ENCODE data around the gene SYNCRIP. TPM values are rescaled to one million over a fixed set of nuclear protein-coding genes. Genes with fewer than 3 reads are reported as not detected.

The SYNCRIP gene
- total and polyA plus RNA-seq, 2 of the 4 experiments (the other 2 are of a cell fraction), result 50.1 to 59.3 TPM

GRCh38 chr6:85594197-85594930 is 48.3 kb downstream of the SYNCRIP start:
- dilution Hi-C loops (cut with HindIII; ENCODE audit: low sequenced_read_pairs, unreplicated experiment), result no loop called here
- no peaks in the 10 kb centered on the region for H3K9me1 ChIP-seq (ENCODE audit: insufficient read depth, low read length)
- H2AFZ ChIP-seq (replicated peaks; ENCODE audit: low read length, poor library complexity), result peak overlapping the region; percentile 98
- H3K36me3 ChIP-seq (ENCODE audit: control insufficient read depth, insufficient read depth, low read length), result no peaks in the 10 kb centered on the region
- H3K23ac ChIP-seq (ENCODE audit: low read depth, low read length), result peak overlapping the region; percentile 69; the same call in 1 of the 2 replicates
- intact Hi-C loops (cut with micrococcal nuclease), result loop anchor here (5.0 kb wide), 2 partner anchors 83 to 232 kb away; no protein-coding TSS in a partner anchor
- CTCF ChIA-PET, result no interaction called here
- peak overlapping the region; percentile 40 to 80; a peak in 3 of 4 replicates for H4K8ac ChIP-seq (ENCODE audit: low read depth in 2 of 2, low read length in 2 of 2)
- peaks cover 5% of the 10 kb centered on the region; the same call in 1 of the 2 replicates for H4K20me1 ChIP-seq (ENCODE audit: insufficient read depth, low read length)
- peak overlapping the region; percentile 81 for H3K9ac ChIP-seq (ENCODE audit: low read depth, low read length)
- H3K18ac ChIP-seq (ENCODE audit: low read depth, low read length), result no peak overlapping the region; the same call in 1 of the 2 replicates
- H2AK5ac ChIP-seq (ENCODE audit: low read depth, low read length), result no peak overlapping the region
- peak overlapping the region; percentile 24; the same call in 1 of the 3 replicates for H2BK15ac ChIP-seq (ENCODE audit: low read depth, low read length)
- peak overlapping the region; percentile 89 for H3K4me2 ChIP-seq (ENCODE audit: low read depth, low read length)
- peak overlapping the region; percentile 65; the same call in 1 of the 2 replicates for H4K91ac ChIP-seq (ENCODE audit: insufficient read depth, low read depth, low read length)
- ATAC-seq (ENCODE audit: low read depth) (peak; percentile 18), DNase-seq (peak; percentile 30)
- H3K14ac ChIP-seq (replicated peaks; ENCODE audit: low read depth, low read length), result peak overlapping the region; percentile 70
- no TSS peak for BruUV-seq (replicated peaks)
- peaks cover 2% of the 10 kb centered on the region; the same call in 1 of the 2 replicates for H3K4me1 ChIP-seq (ENCODE audit: control insufficient read depth, insufficient read depth, low read length)
- H3K4me3 ChIP-seq (ENCODE audit: insufficient read depth, low read depth, low read length), result peak overlapping the region; percentile 84
- no peaks in the 10 kb centered on the region for H3K27me3 ChIP-seq (ENCODE audit: control insufficient read depth, insufficient read depth, low read length)
- peak overlapping the region; percentile 99 for H2AK9ac ChIP-seq (replicated peaks; ENCODE audit: low read depth, low read length, poor library complexity)
- POLR2A ChIA-PET (ENCODE audit: unreplicated experiment), result no interaction called here
- peak overlapping the region; percentile 59; the same call in 1 of the 2 replicates for H3K56ac ChIP-seq (ENCODE audit: extremely low read depth, insufficient read depth, low read length)
- 2% methylated on average over 12 of the region's 35 CpGs; no CpG with 5 or more reads in 1 of the 2 experiments for WGBS, 2 experiments (ENCODE audit: extremely low coverage in 2 of 2, insufficient read length in 1 of 2)
- H2BK120ac ChIP-seq (ENCODE audit: low read depth, low read length), result peak overlapping the region; percentile 65
- peak overlapping the region; percentile 85 for H3K27ac ChIP-seq (ENCODE audit: insufficient read depth, low read length)
- H3K4ac ChIP-seq (ENCODE audit: low read depth, low read length), result peak overlapping the region; percentile 86
- in situ Hi-C loops (cut with MboI; ENCODE audit: low sequenced_read_pairs), result no loop called here
- H3K79me1 ChIP-seq (ENCODE audit: low read depth in 1 of 2, low read length in 2 of 2), result peaks cover 19 to 23% of the 10 kb centered on the region in 2 experiments
- TF ChIP-seq BHLHE40 (IDR thresholded peaks at IDR 0.05; ENCODE audit: low read depth, low read length), result no peak
- TF ChIP-seq MXI1 (IDR thresholded peaks at IDR 0.05; ENCODE audit: borderline replicate concordance, low read depth, low read length), result no peak
- no peak for TF ChIP-seq RCOR1 (IDR thresholded peaks at IDR 0.05; ENCODE audit: insufficient replicate concordance, low read length)
- no peak for TF ChIP-seq USF2 (IDR thresholded peaks at IDR 0.05; ENCODE audit: low read depth, low read length)
- TF ChIP-seq SMC3 (IDR thresholded peaks at IDR 0.05; ENCODE audit: low read depth, low read length), result no peak
- TF ChIP-seq CTCF (conservative IDR thresholded peaks at IDR 0.05; ENCODE audit: low read depth, low read length), result no peak
- no peak for TF ChIP-seq FOS (IDR thresholded peaks at IDR 0.05; ENCODE audit: low read depth, low read length)
- no peak for TF ChIP-seq MAZ (IDR thresholded peaks at IDR 0.05; ENCODE audit: borderline replicate concordance, low read depth, low read length)
- H2BK20ac ChIP-seq (ENCODE audit: low read depth, low read length), result no peak overlapping the region
- peak overlapping the region; percentile 2; the same call in 1 of the 2 replicates for H4K5ac ChIP-seq (ENCODE audit: low read depth, low read length)
- no peaks in the 10 kb centered on the region for H3K9me3 ChIP-seq (ENCODE audit: control insufficient read depth, insufficient read depth, low read length)
- peak overlapping the region; percentile 71 for H2BK5ac ChIP-seq (ENCODE audit: low read depth, low read length, poor library complexity, severe bottlenecking)

All from IMR-90 (cell line).